SK-N-SH treated with all-trans-retinoic acid at 6 μM for 48 hours (cell line): ENCODE data around the gene SMIM13.

Source experiments
- ATAC-seq: fragments of 200-7000 bp; cut with Tn5 transposase; 3 replicates; pipeline ENCODE4 v1.9.1; 2020; ENCODE audit warnings: mild to moderate bottlenecking, moderate library complexity
- ARNTL ChIP-seq: fragments of 450-650 bp; formaldehyde crosslinking; IDR thresholded peaks from 2 replicates; pipeline ENCODE4 v1.5.0; 2020; ENCODE audit warnings: low read depth, mild to moderate bottlenecking, moderate library complexity, borderline replicate concordance
- BACH2 ChIP-seq: fragments of 250-450 bp; sonication (Bioruptor Pico); IDR thresholded peaks from 2 replicates; pipeline ENCODE4 v1.9.0; 2021; ENCODE audit warnings: mild to moderate bottlenecking, borderline replicate concordance
- CSDC2 ChIP-seq: fragments of 250-450 bp; sonication (Bioruptor Pico); IDR thresholded peaks from 2 replicates; pipeline ENCODE4 v1.5.0; 2020; ENCODE audit warnings: mild to moderate bottlenecking, moderate library complexity
- CSRNP3 ChIP-seq: fragments of 250-450 bp; sonication (Bioruptor Pico); IDR thresholded peaks from 2 replicates; pipeline ENCODE4 v1.5.1; 2021; ENCODE audit warnings: mild to moderate bottlenecking, moderate library complexity
- ESRRG ChIP-seq: fragments of 250-450 bp; sonication (Bioruptor Pico); IDR thresholded peaks from 2 replicates; pipeline ENCODE4 v1.6.1; 2021; ENCODE audit warnings: mild to moderate bottlenecking
- GLIS3 ChIP-seq: fragments of 250-450 bp; sonication (Bioruptor Pico); IDR thresholded peaks from 2 replicates; pipeline ENCODE4 v1.5.0; 2020; ENCODE audit warnings: mild to moderate bottlenecking, moderate library complexity
- ISL1 ChIP-seq: fragments of 250-450 bp; sonication (Bioruptor Pico); IDR thresholded peaks from 2 replicates; pipeline ENCODE4 v2.1.2; 2022; ENCODE audit warnings: mild to moderate bottlenecking, moderate library complexity
- OSR1 ChIP-seq: fragments of 250-450 bp; sonication (Bioruptor Pico); IDR thresholded peaks from 2 replicates; pipeline ENCODE4 v1.8.0; 2022; ENCODE audit warnings: moderate library complexity, mild to moderate bottlenecking, inconsistent platforms
- POU6F1 ChIP-seq: fragments of 250-450 bp; sonication (Bioruptor Pico); IDR thresholded peaks from 2 replicates; pipeline ENCODE4 v1.8.0; 2021; ENCODE audit warnings: low read depth, mild to moderate bottlenecking, moderate library complexity, borderline replicate concordance
- PPARA ChIP-seq: fragments of 250-450 bp; sonication (Bioruptor Pico); IDR thresholded peaks from 2 replicates; pipeline ENCODE4 v1.5.0; 2020; ENCODE audit warnings: mild to moderate bottlenecking, borderline replicate concordance
- RARB ChIP-seq: fragments of 250-450 bp; sonication (Bioruptor Pico); IDR thresholded peaks from 2 replicates; pipeline ENCODE4 v1.8.0; 2021; ENCODE audit warnings: mild to moderate bottlenecking, moderate library complexity
- SNAI2 ChIP-seq: fragments of 250-450 bp; sonication (Bioruptor Pico); IDR thresholded peaks from 2 replicates; pipeline ENCODE4 v1.5.0; 2020; ENCODE audit warnings: mild to moderate bottlenecking, moderate library complexity
- TCF4 ChIP-seq: fragments of 250-450 bp; sonication (Bioruptor Pico); IDR thresholded peaks from 2 replicates; pipeline ENCODE4 v1.8.0; 2021; ENCODE audit warnings: mild to moderate bottlenecking, moderate library complexity, borderline replicate concordance
- TOX ChIP-seq: fragments of 250-450 bp; sonication (Bioruptor Pico); IDR thresholded peaks from 2 replicates; pipeline ENCODE4 v1.8.0; 2021; ENCODE audit warnings: mild to moderate bottlenecking, moderate library complexity, borderline replicate concordance
- ZFP3 ChIP-seq: fragments of 250-450 bp; sonication (Bioruptor Pico); IDR thresholded peaks from 2 replicates; pipeline ENCODE4 v1.5.0; 2020; ENCODE audit warnings: mild to moderate bottlenecking, moderate library complexity
- ZFP30 ChIP-seq: fragments of 450-650 bp; formaldehyde crosslinking; IDR thresholded peaks from 2 replicates; pipeline ENCODE4 v1.5.0; 2022; ENCODE audit warnings: mild to moderate bottlenecking, moderate library complexity
- ZNF565 ChIP-seq: fragments of 450-650 bp; formaldehyde crosslinking; conservative IDR thresholded peaks from 2 replicates; pipeline ENCODE4 v1.5.0; 2020; ENCODE audit warnings: low read depth, mild to moderate bottlenecking, moderate library complexity
- ZNF70 ChIP-seq: fragments of 450-650 bp; formaldehyde crosslinking; IDR thresholded peaks from 2 replicates; pipeline ENCODE4 v1.5.0; 2020; ENCODE audit warnings: mild to moderate bottlenecking, moderate library complexity
- ZNF8 ChIP-seq: fragments of 450-650 bp; formaldehyde crosslinking; IDR thresholded peaks from 2 replicates; pipeline ENCODE4 v1.5.0; 2020; ENCODE audit warnings: mild to moderate bottlenecking, moderate library complexity
- TF ChIP-seq, protein P1 (sequence below): fragments of 250-450 bp; sonication (Bioruptor Pico); IDR thresholded peaks from 2 replicates; pipeline ENCODE4 v1.5.1; 2020; ENCODE audit warnings: low read depth, mild to moderate bottlenecking, moderate library complexity
- TF ChIP-seq, protein P2 (sequence below): fragments of 250-450 bp; sonication (Bioruptor Pico); IDR thresholded peaks from 2 replicates; pipeline ENCODE4 v1.8.0; 2020; ENCODE audit warnings: mild to moderate bottlenecking, moderate library complexity, borderline replicate concordance
- TF ChIP-seq, protein P3 (sequence below): fragments of 250-450 bp; sonication (Bioruptor Pico); IDR thresholded peaks from 2 replicates; pipeline ENCODE4 v1.5.0; 2020; ENCODE audit warnings: mild to moderate bottlenecking, moderate library complexity

The SMIM13 gene

GRCh38 chr6:11152581-11152980, 58.9 kb downstream of the SMIM13 start:
- no peak for ATAC-seq

DNA sequence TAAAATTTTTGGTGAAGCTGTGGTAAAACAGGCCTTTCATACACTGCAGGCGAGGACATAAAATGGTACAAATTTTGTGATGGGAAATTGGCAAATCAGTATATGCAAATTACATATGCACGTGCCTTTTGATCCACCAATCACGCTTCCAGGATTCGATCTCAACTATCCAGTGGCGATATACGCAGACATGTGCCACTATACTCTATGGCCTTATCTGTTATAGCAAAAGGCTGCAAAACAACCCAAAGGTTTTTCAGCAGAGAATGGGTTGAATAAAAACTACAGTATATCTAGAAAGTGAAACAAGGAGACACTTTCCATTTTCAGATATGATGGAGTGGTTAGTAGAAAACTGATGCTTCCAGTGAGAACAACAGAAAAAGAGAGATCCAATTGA, 59.8 kb downstream of the SMIM13 start:
- TF ChIP-seq ZNF8 (CRISPR knock-in tag) (no peak), ZNF70 (CRISPR knock-in tag) (no peak), ISL1 (no peak), CSRNP3 (no peak), ARNTL (CRISPR knock-in tag) (no peak), CSDC2 (CRISPR knock-in tag) (no peak), ZFP3 (CRISPR knock-in tag) (no peak), RARB (CRISPR knock-in tag) (no peak), OSR1 (CRISPR knock-in tag) (no peak), PPARA (CRISPR knock-in tag) (no peak), GLIS3 (CRISPR knock-in tag) (no peak), ZFP30 (no peak), SNAI2 (CRISPR knock-in tag) (no peak), TCF4 (CRISPR knock-in tag) (no peak), ZNF565 (no peak), TOX (CRISPR knock-in tag) (no peak)
- TF ChIP-seq, protein P1, sequence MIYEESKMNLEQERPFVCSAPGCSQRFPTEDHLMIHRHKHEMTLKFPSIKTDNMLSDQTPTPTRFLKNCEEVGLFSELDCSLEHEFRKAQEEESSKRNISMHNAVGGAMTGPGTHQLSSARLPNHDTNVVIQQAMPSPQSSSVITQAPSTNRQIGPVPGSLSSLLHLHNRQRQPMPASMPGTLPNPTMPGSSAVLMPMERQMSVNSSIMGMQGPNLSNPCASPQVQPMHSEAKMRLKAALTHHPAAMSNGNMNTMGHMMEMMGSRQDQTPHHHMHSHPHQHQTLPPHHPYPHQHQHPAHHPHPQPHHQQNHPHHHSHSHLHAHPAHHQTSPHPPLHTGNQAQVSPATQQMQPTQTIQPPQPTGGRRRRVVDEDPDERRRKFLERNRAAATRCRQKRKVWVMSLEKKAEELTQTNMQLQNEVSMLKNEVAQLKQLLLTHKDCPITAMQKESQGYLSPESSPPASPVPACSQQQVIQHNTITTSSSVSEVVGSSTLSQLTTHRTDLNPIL: no peak
- TF ChIP-seq, protein P2, sequence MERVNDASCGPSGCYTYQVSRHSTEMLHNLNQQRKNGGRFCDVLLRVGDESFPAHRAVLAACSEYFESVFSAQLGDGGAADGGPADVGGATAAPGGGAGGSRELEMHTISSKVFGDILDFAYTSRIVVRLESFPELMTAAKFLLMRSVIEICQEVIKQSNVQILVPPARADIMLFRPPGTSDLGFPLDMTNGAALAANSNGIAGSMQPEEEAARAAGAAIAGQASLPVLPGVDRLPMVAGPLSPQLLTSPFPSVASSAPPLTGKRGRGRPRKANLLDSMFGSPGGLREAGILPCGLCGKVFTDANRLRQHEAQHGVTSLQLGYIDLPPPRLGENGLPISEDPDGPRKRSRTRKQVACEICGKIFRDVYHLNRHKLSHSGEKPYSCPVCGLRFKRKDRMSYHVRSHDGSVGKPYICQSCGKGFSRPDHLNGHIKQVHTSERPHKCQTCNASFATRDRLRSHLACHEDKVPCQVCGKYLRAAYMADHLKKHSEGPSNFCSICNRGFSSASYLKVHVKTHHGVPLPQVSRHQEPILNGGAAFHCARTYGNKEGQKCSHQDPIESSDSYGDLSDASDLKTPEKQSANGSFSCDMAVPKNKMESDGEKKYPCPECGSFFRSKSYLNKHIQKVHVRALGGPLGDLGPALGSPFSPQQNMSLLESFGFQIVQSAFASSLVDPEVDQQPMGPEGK (CRISPR knock-in tag): no peak
- TF ChIP-seq, protein P3, sequence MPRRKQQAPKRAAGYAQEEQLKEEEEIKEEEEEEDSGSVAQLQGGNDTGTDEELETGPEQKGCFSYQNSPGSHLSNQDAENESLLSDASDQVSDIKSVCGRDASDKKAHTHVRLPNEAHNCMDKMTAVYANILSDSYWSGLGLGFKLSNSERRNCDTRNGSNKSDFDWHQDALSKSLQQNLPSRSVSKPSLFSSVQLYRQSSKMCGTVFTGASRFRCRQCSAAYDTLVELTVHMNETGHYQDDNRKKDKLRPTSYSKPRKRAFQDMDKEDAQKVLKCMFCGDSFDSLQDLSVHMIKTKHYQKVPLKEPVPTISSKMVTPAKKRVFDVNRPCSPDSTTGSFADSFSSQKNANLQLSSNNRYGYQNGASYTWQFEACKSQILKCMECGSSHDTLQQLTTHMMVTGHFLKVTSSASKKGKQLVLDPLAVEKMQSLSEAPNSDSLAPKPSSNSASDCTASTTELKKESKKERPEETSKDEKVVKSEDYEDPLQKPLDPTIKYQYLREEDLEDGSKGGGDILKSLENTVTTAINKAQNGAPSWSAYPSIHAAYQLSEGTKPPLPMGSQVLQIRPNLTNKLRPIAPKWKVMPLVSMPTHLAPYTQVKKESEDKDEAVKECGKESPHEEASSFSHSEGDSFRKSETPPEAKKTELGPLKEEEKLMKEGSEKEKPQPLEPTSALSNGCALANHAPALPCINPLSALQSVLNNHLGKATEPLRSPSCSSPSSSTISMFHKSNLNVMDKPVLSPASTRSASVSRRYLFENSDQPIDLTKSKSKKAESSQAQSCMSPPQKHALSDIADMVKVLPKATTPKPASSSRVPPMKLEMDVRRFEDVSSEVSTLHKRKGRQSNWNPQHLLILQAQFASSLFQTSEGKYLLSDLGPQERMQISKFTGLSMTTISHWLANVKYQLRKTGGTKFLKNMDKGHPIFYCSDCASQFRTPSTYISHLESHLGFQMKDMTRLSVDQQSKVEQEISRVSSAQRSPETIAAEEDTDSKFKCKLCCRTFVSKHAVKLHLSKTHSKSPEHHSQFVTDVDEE (CRISPR knock-in tag): no peak
- ATAC-seq: no peak

More at GRCh38 chr6:11152581-11152980, 58.9 kb downstream of the SMIM13 start:
- no peak for TF ChIP-seq GLIS3 (CRISPR knock-in tag)
- 0 out of 2 replicates have a peak, but pooled peaks have one; percentile 9 for TF ChIP-seq ISL1
- TF ChIP-seq, all 23 proteins: peak for 1

DNA sequence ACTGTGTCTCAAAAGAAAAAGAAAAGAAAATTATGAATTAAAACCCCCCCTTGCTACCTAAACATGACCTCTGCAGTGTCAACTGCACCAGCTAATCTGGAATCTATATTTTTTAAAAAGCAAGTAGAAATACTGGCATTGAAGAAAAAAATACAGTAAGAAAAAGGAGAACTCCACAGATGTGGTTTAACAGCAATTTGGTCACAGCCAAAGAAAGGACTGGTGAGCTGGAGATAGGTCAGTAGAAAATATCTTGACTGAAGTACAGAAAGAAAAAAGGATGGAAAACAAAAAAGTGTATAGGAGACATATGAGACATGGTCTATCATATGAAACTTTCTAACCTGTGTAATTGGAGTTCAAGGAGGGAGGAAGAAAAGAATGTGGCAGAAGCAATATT, 62.0 kb downstream of the SMIM13 start:
- TF ChIP-seq TCF4 (CRISPR knock-in tag): no peak
- TF ChIP-seq, protein P3 (CRISPR knock-in tag): no peak
- TF ChIP-seq, all 23 proteins: peak for 0

GRCh38 chr6:11160199-11160598, 66.6 kb downstream of the SMIM13 start:
- ATAC-seq: no peak
- TF ChIP-seq BACH2 (CRISPR knock-in tag) (no peak), POU6F1 (CRISPR knock-in tag) (no peak), CSDC2 (CRISPR knock-in tag) (no peak), ISL1 (no peak), ZNF565 (no peak), ZNF70 (CRISPR knock-in tag) (no peak), GLIS3 (CRISPR knock-in tag) (no peak), RARB (CRISPR knock-in tag) (no peak), PPARA (CRISPR knock-in tag) (no peak), ESRRG (CRISPR knock-in tag) (no peak), ZFP30 (no peak)
- TF ChIP-seq, protein P1: no peak

More for the DNA sequence above, 62.0 kb downstream of the SMIM13 start:
- no peak for ATAC-seq
